PFSK-1 (cell line): ENCODE measurements around the gene OR5H2.

Source experiments
- FOXP2 ChIP-seq: optimal IDR thresholded peaks from 2 replicates; pipeline ENCODE3; 2011; ENCODE audit warnings: borderline replicate concordance, control low read depth, inconsistent platforms; ENCODE audit not compliant: insufficient read depth; ENCODE audit errors: extremely low read length, extremely low read depth
- POLR2AphosphoS5 ChIP-seq: IDR thresholded peaks from 2 replicates; pipeline ENCODE4 v1.6.1; 2012; ENCODE audit warnings: low read depth, mild to moderate bottlenecking, control low read depth, low read length, moderate library complexity
- REST ChIP-seq, 2 experiments: IDR thresholded peaks; 2 replicates each; pipeline versions ENCODE4 v1.6.1 to v1.8.0; 2011 to 2012; ENCODE audit warnings: low read depth in 2 of 2, low read length in 2 of 2, control low read depth in 1 of 2, inconsistent platforms in 1 of 2, mild to moderate bottlenecking in 1 of 2, moderate library complexity in 1 of 2; ENCODE audit not compliant: insufficient read depth in 1 of 2
- SIN3A ChIP-seq: IDR thresholded peaks from 2 replicates; pipeline ENCODE4 v1.6.1; 2012; ENCODE audit warnings: mild to moderate bottlenecking, low read length, moderate library complexity, borderline replicate concordance; ENCODE audit not compliant: insufficient read depth
- TAF1 ChIP-seq: IDR thresholded peaks from 2 replicates; pipeline ENCODE4 v1.6.1; 2012; ENCODE audit warnings: low read length, control low read depth, borderline replicate concordance; ENCODE audit not compliant: insufficient read depth

OR5H2 gene

GRCh38 chr3:98328933-98329332 lies 46.6 kb downstream of the OR5H2 start:
- TF ChIP-seq SIN3A (no peak), TAF1 (no peak), POLR2AphosphoS5 (no peak)

GRCh38 chr3:98329392-98330124 lies 47.3 kb downstream of the OR5H2 start:
- TF ChIP-seq SIN3A (no peak), POLR2AphosphoS5 (no peak), FOXP2 (no peak), REST (IDR thresholded peaks at IDR 0.05; ENCODE audit: insufficient read depth in 1 of 2, low read depth in 2 of 2, low read length in 2 of 2) (no peak)

GRCh38 chr3:98331329-98331728 lies 49.0 kb downstream of the OR5H2 start:
- TF ChIP-seq FOXP2, result no peak
- TF ChIP-seq TAF1, result no peak
- no peak for TF ChIP-seq SIN3A
- TF ChIP-seq REST (IDR thresholded peaks at IDR 0.05; ENCODE audit: insufficient read depth in 1 of 2, low read depth in 2 of 2, low read length in 2 of 2), result no peak
- TF ChIP-seq POLR2AphosphoS5, result no peak
